Right atrium auricular region (tissue), 2 donors: ENCODE results near the gene FRMD4A. TPM values are rescaled to one million over a fixed set of nuclear protein-coding genes. Genes with fewer than 3 reads are reported as not detected.

ENCODE experiments used
- DNase-seq: peaks from one replicate; pipeline ENCODE4 v3.0.0-alpha.2; 2019; ENCODE audit warnings: low spot score
- H3K27ac ChIP-seq, 2 donors: fragments of 200-600 bp; sonication (generic); 1 replicate in 1 of 2; 2 replicates in 1 of 2; pipeline ENCODE4 v1.5.1; 2016 to 2019
- H3K27me3 ChIP-seq, 2 donors: fragments of 200-600 bp; sonication (generic); one replicate each; pipeline versions ENCODE4 v1.5.1 to v1.6.0; 2017 to 2019
- H3K36me3 ChIP-seq: fragments of 200-600 bp; sonication (generic); one replicate; pipeline ENCODE4 v1.5.1; 2016
- H3K4me1 ChIP-seq, 2 donors: fragments of 200-600 bp; sonication (generic); one replicate each; pipeline versions ENCODE4 v1.5.1 to v1.6.0; 2017 to 2019
- H3K4me3 ChIP-seq, 2 donors: fragments of 200-600 bp; sonication (generic); 1 replicate in 1 of 2; 2 replicates in 1 of 2; pipeline ENCODE4 v1.5.1; 2017 to 2019; ENCODE audit warnings: mild to moderate bottlenecking in 1 of 2, moderate library complexity in 1 of 2
- H3K9me3 ChIP-seq, 2 donors: fragments of 200-600 bp; sonication (generic); one replicate each; pipeline ENCODE4 v1.5.1; 2019
- CTCF ChIP-seq, 2 donors: fragments of 200-600 bp; sonication (generic); IDR thresholded peaks; one replicate each; pipeline ENCODE4 v1.5.1; 2019; ENCODE audit warnings: antibody characterized with exemption in 2 of 2
- total RNA-seq, 2 donors: library from RNA; depleted of rRNA; stranded (reverse); fragments of >200 nt; gene quantifications; one replicate each; pipeline ENCODE4 v1.1.0, GENCODE V29; 2016

FRMD4A gene
- total RNA-seq, 2 donors from 2014 or later, result 15.9 to 22.9 TPM

DNA sequence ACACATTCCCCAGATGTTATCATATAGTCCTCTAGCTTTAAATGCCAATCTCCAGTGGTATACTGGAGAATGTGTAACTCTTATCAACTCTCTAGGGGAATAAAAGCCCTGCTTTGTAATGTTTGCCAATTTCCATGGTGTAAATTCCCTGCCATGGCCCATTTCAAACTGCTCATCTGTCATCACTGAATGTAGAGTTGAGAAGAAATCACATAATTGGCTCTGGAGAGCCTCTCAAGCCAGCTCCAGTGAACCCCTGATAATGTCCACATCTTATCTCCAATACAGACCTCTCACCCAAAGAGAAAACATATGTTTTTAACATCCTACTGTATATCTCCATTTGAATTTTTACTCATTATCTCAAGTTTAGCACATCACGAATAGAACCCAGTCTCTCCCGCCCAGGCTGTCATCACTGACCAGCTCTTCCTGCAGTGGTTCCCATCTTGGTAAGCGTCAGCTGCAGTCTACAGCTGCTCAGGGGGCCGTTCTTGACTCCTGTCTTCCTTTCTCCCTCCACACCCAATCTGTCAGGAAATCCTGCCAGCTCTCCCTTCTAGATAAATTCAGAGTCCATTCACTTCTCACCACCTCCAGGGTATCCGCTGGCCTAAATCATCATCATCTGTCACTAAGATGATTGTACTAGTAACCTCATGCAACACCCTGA, 332.4 kb downstream of the FRMD4A start:
- H3K36me3 ChIP-seq, result no peaks in the 10 kb centered on the region
- no peak for TF ChIP-seq CTCF (IDR thresholded peaks at IDR 0.05)
- H3K27ac ChIP-seq, result no peak overlapping the region
- no peak for DNase-seq
- no peak overlapping the region for H3K4me3 ChIP-seq
- H3K27me3 ChIP-seq, result no peaks in the 10 kb centered on the region
- peaks cover 0 to 3% of the 10 kb centered on the region in 2 donors for H3K4me1 ChIP-seq
- H3K9me3 ChIP-seq, result no peaks in the 10 kb centered on the region

- Histone ChIP-seq H3K4me3 (no peak overlapping the region), H3K27ac (no peak overlapping the region), H3K9me3 (no peaks in the 10 kb centered on the region), H3K27me3 (no peaks in the 10 kb centered on the region), H3K36me3 (no peaks in the 10 kb centered on the region), H3K4me1 (peaks cover 0 to 6% of the 10 kb centered on the region in 2 donors)
- TF ChIP-seq CTCF (IDR thresholded peaks at IDR 0.05), result no peak
- peak; percentile 40 for DNase-seq
These were observed 333.1 kb downstream of the FRMD4A start for GRCh38 chr10:13997650-13998049.

GRCh38 chr10:13994932-13995331, 335.8 kb downstream of the FRMD4A start:
- no peak overlapping the region for H3K27ac ChIP-seq
- no peaks in the 10 kb centered on the region for H3K27me3 ChIP-seq
- DNase-seq, result no peak
- no peak for TF ChIP-seq CTCF (IDR thresholded peaks at IDR 0.05)
- no peaks in the 10 kb centered on the region for H3K9me3 ChIP-seq
- no peak overlapping the region for H3K4me3 ChIP-seq
- H3K36me3 ChIP-seq, result no peaks in the 10 kb centered on the region
- peaks cover 0 to 25% of the 10 kb centered on the region in 2 donors for H3K4me1 ChIP-seq

- H3K36me3 ChIP-seq, result no peaks in the 10 kb centered on the region
- H3K4me3 ChIP-seq, result no peak overlapping the region
- no peak for DNase-seq
- TF ChIP-seq CTCF (IDR thresholded peaks at IDR 0.05), result no peak
- peaks cover 0 to 31% of the 10 kb centered on the region in 2 donors for H3K4me1 ChIP-seq
- no peak overlapping the region for H3K27ac ChIP-seq
- no peaks in the 10 kb centered on the region for H3K9me3 ChIP-seq
- no peaks in the 10 kb centered on the region for H3K27me3 ChIP-seq
These were observed 337.0 kb downstream of the FRMD4A start for GRCh38 chr10:13993673-13994089.

GRCh38 chr10:13993169-13993568, 337.6 kb downstream of the FRMD4A start:
- no peak for DNase-seq
- Histone ChIP-seq H3K4me1 (peaks cover 0 to 31% of the 10 kb centered on the region in 2 donors), H3K27me3 (no peaks in the 10 kb centered on the region), H3K36me3 (no peaks in the 10 kb centered on the region), H3K9me3 (no peaks in the 10 kb centered on the region), H3K27ac (no peak overlapping the region), H3K4me3 (no peak overlapping the region)
- no peak for TF ChIP-seq CTCF (IDR thresholded peaks at IDR 0.05)

- H3K4me3 ChIP-seq, result no peak overlapping the region
- H3K4me1 ChIP-seq, result peaks cover 0 to 31% of the 10 kb centered on the region in 2 donors
- no peaks in the 10 kb centered on the region for H3K36me3 ChIP-seq
- TF ChIP-seq CTCF (IDR thresholded peaks at IDR 0.05), result no peak
- no peaks in the 10 kb centered on the region for H3K27me3 ChIP-seq
- DNase-seq, result no peak
- H3K27ac ChIP-seq, result peak overlapping the region; percentile 61 to 66
- H3K9me3 ChIP-seq, result no peaks in the 10 kb centered on the region
These were observed 339.4 kb downstream of the FRMD4A start for GRCh38 chr10:13991353-13991752.
